A549 (cell line): Measurements from ENCODE around the gene FHAD1.

Experiments used
- CEBPB ChIP-seq, 2 experiments: fragments of >200 bp in 1 of 2; sonication (Bioruptor Twin) in 1 of 2; formaldehyde crosslinking in 1 of 2; IDR thresholded peaks; 2 replicates each; pipeline ENCODE4 v1.6.1; 2012 to 2016
- CTCF ChIP-seq: fragments of >200 bp; sonication (Bioruptor Twin); formaldehyde crosslinking; IDR thresholded peaks from 3 replicates; pipeline ENCODE4 v1.5.1; 2016
- EHMT2 ChIP-seq: fragments of 200-600 bp; sonication (generic); IDR thresholded peaks from 2 replicates; pipeline ENCODE4 v1.6.1; 2016; ENCODE audit warnings: antibody characterized with exemption, low read depth, mild to moderate bottlenecking, moderate library complexity
- EP300 ChIP-seq, 2 experiments: fragments of >200 bp; sonication (Bioruptor Twin); formaldehyde crosslinking; IDR thresholded peaks; 2 replicates in 1 of 2; 3 replicates in 1 of 2; pipeline ENCODE4 v1.6.1; 2016 to 2017
- FOXS1 ChIP-seq: fragments of 250-450 bp; sonication (Bioruptor Pico); IDR thresholded peaks from 2 replicates; pipeline ENCODE4 v1.5.0; 2020; ENCODE audit warnings: mild to moderate bottlenecking, moderate library complexity
- JUN ChIP-seq, 2 experiments: fragments of >200 bp; sonication (Bioruptor Twin); formaldehyde crosslinking; IDR thresholded peaks; 2 replicates in 1 of 2; 3 replicates in 1 of 2; pipeline ENCODE4 v1.6.1; 2016 to 2017
- JUNB ChIP-seq: fragments of >200 bp; sonication (Bioruptor Twin); formaldehyde crosslinking; IDR thresholded peaks from 2 replicates; pipeline ENCODE4 v1.6.1; 2016
- MYC ChIP-seq: IDR thresholded peaks from 2 replicates; pipeline ENCODE4 v1.6.1; 2012; ENCODE audit warnings: mild to moderate bottlenecking, inconsistent platforms, low read length, improper control_type of control experiment, borderline replicate concordance
- NPAS2 ChIP-seq: fragments of 250-450 bp; sonication (Bioruptor Pico); IDR thresholded peaks from 2 replicates; pipeline ENCODE4 v1.8.0; 2022; ENCODE audit warnings: mild to moderate bottlenecking, moderate library complexity, borderline replicate concordance
- POLR2A ChIP-seq: IDR thresholded peaks from 2 replicates; pipeline ENCODE4 v1.6.1; 2012; ENCODE audit warnings: mild to moderate bottlenecking, low read length
- REST ChIP-seq: fragments of 200-600 bp; sonication (generic); IDR thresholded peaks from 2 replicates; pipeline ENCODE4 v1.6.1; 2016; ENCODE audit warnings: antibody characterized with exemption, mild to moderate bottlenecking, moderate library complexity
- RNF2 ChIP-seq: fragments of 200-600 bp; sonication (generic); IDR thresholded peaks from 2 replicates; pipeline ENCODE4 v1.6.1; 2016; ENCODE audit warnings: low read depth, mild to moderate bottlenecking, antibody characterized with exemption, moderate library complexity, borderline replicate concordance

GRCh38 chr1:15339570-15339969 lies 92.5 kb downstream of the FHAD1 start:
- TF ChIP-seq CEBPB (IDR thresholded peaks at IDR 0.05), result no peak
- TF ChIP-seq POLR2A, result no peak
- TF ChIP-seq CTCF, result no peak
- TF ChIP-seq MYC, result no peak
- TF ChIP-seq EHMT2, result no peak
- no peak for TF ChIP-seq NPAS2 (CRISPR knock-in tag)
- no peak for TF ChIP-seq JUNB
- no peak for TF ChIP-seq JUN (IDR thresholded peaks at IDR 0.05)
- TF ChIP-seq RNF2, result no peak
- no peak for TF ChIP-seq EP300 (IDR thresholded peaks at IDR 0.05)
- no peak for TF ChIP-seq REST
- no peak for TF ChIP-seq FOXS1 (CRISPR knock-in tag)
